ENCODE data around the gene MDFIC. TPM values are rescaled to one million over a fixed set of nuclear protein-coding genes. Genes with fewer than 3 reads are reported as not detected.

The MDFIC gene
- total RNA-seq, 1 donor from 2014 or later, result 172 TPM

- no peaks in the 10 kb centered on the region for H3K9me3 Mint-ChIP-seq
- H3K27ac Mint-ChIP-seq, result no peak overlapping the region
- H3K36me3 Mint-ChIP-seq (ENCODE audit: low read depth), result peaks cover 19% of the 10 kb centered on the region
- peaks cover 18% of the 10 kb centered on the region for H3K4me1 Mint-ChIP-seq
- no peak overlapping the region for H3K4me3 Mint-ChIP-seq
- intact Hi-C loops (cut with micrococcal nuclease), result no loop called here
- no peak for DNase-seq
- no peaks in the 10 kb centered on the region for H3K27me3 Mint-ChIP-seq
Observed at GRCh38 chr7:115024276-115024675, 102.4 kb downstream of the MDFIC start.

GRCh38 chr7:115032715-115033703 lies 111.1 kb downstream of the MDFIC start:
- Mint-ChIP-seq H3K4me1 (peaks cover 13% of the 10 kb centered on the region), H3K36me3 (ENCODE audit: low read depth) (peaks cover 7% of the 10 kb centered on the region), H3K27ac (no peak overlapping the region), H3K27me3 (no peaks in the 10 kb centered on the region), H3K9me3 (peaks cover 8% of the 10 kb centered on the region), H3K4me3 (no peak overlapping the region)
- no peak for DNase-seq
- intact Hi-C loops (cut with micrococcal nuclease), result no loop called here

- Mint-ChIP-seq H3K9me3 (peaks cover 8% of the 10 kb centered on the region), H3K27me3 (no peaks in the 10 kb centered on the region), H3K27ac (no peak overlapping the region), H3K36me3 (ENCODE audit: low read depth) (peaks cover 4% of the 10 kb centered on the region), H3K4me1 (peaks cover 13% of the 10 kb centered on the region), H3K4me3 (no peak overlapping the region)
- no peak for DNase-seq
- intact Hi-C loops (cut with micrococcal nuclease), result no loop called here
Observed at GRCh38 chr7:115033917-115034459, 112.1 kb downstream of the MDFIC start.

GRCh38 chr7:115034515-115034914 lies 112.6 kb downstream of the MDFIC start:
- no peak overlapping the region for H3K27ac Mint-ChIP-seq
- H3K27me3 Mint-ChIP-seq, result no peaks in the 10 kb centered on the region
- H3K4me1 Mint-ChIP-seq, result peaks cover 13% of the 10 kb centered on the region
- no peak for DNase-seq
- H3K9me3 Mint-ChIP-seq, result peaks cover 12% of the 10 kb centered on the region
- peaks cover 4% of the 10 kb centered on the region for H3K36me3 Mint-ChIP-seq (ENCODE audit: low read depth)
- H3K4me3 Mint-ChIP-seq, result no peak overlapping the region
- intact Hi-C loops (cut with micrococcal nuclease), result no loop called here

GRCh38 chr7:115037128-115037802 lies 115.4 kb downstream of the MDFIC start:
- peak overlapping the region; percentile 34 for H3K27ac Mint-ChIP-seq
- intact Hi-C loops (cut with micrococcal nuclease), result no loop called here

GRCh38 chr7:115038158-115038557 lies 116.3 kb downstream of the MDFIC start:
- peaks cover 4% of the 10 kb centered on the region for H3K36me3 Mint-ChIP-seq (ENCODE audit: low read depth)
- peaks cover 4% of the 10 kb centered on the region for H3K27me3 Mint-ChIP-seq
- H3K4me1 Mint-ChIP-seq, result peaks cover 13% of the 10 kb centered on the region
- H3K27ac Mint-ChIP-seq, result no peak overlapping the region
- intact Hi-C loops (cut with micrococcal nuclease), result no loop called here
- peaks cover 12% of the 10 kb centered on the region for H3K9me3 Mint-ChIP-seq
- DNase-seq, result no peak
- H3K4me3 Mint-ChIP-seq, result no peak overlapping the region

More at GRCh38 chr7:115037128-115037802, 115.4 kb downstream of the MDFIC start:
- no peaks in the 10 kb centered on the region for H3K27me3 Mint-ChIP-seq
- peaks cover 12% of the 10 kb centered on the region for H3K9me3 Mint-ChIP-seq
- peak overlapping the region; percentile 43 for H3K4me3 Mint-ChIP-seq
- H3K36me3 Mint-ChIP-seq (ENCODE audit: low read depth), result peaks cover 4% of the 10 kb centered on the region
- no peak for DNase-seq
- H3K4me1 Mint-ChIP-seq, result peaks cover 13% of the 10 kb centered on the region

GRCh38 chr7:115040057-115040456 lies 118.2 kb downstream of the MDFIC start:
- intact Hi-C loops (cut with micrococcal nuclease), result no loop called here
- DNase-seq, result no peak
- Mint-ChIP-seq H3K9me3 (peaks cover 12% of the 10 kb centered on the region), H3K36me3 (ENCODE audit: low read depth) (peaks cover 4% of the 10 kb centered on the region), H3K4me3 (no peak overlapping the region), H3K27me3 (peaks cover 5% of the 10 kb centered on the region), H3K4me1 (peaks cover 13% of the 10 kb centered on the region), H3K27ac (no peak overlapping the region)

- no peak for DNase-seq
- Mint-ChIP-seq H3K27me3 (peaks cover 5% of the 10 kb centered on the region), H3K9me3 (peaks cover 12% of the 10 kb centered on the region), H3K4me1 (peaks cover 13% of the 10 kb centered on the region), H3K36me3 (ENCODE audit: low read depth) (peaks cover 4% of the 10 kb centered on the region), H3K4me3 (no peak overlapping the region), H3K27ac (no peak overlapping the region)
- intact Hi-C loops (cut with micrococcal nuclease), result no loop called here
Observed at GRCh38 chr7:115040495-115040894, 118.6 kb downstream of the MDFIC start.

- peaks cover 8% of the 10 kb centered on the region for H3K9me3 Mint-ChIP-seq
Observed at GRCh38 chr7:115042596-115042995, 120.7 kb downstream of the MDFIC start.

GRCh38 chr7:115043605-115044004 lies 121.7 kb downstream of the MDFIC start:
- DNase-seq, result no peak
- Mint-ChIP-seq H3K4me3 (no peak overlapping the region), H3K36me3 (ENCODE audit: low read depth) (no peaks in the 10 kb centered on the region), H3K4me1 (no peaks in the 10 kb centered on the region), H3K27ac (no peak overlapping the region), H3K27me3 (peaks cover 7% of the 10 kb centered on the region), H3K9me3 (peaks cover 4% of the 10 kb centered on the region)
- intact Hi-C loops (cut with micrococcal nuclease), result no loop called here

More at GRCh38 chr7:115042596-115042995, 120.7 kb downstream of the MDFIC start:
- DNase-seq, result no peak
- H3K36me3 Mint-ChIP-seq (ENCODE audit: low read depth), result peaks cover 2% of the 10 kb centered on the region
- intact Hi-C loops (cut with micrococcal nuclease), result no loop called here
- H3K27me3 Mint-ChIP-seq, result peaks cover 7% of the 10 kb centered on the region
- H3K27ac Mint-ChIP-seq, result no peak overlapping the region
- H3K4me3 Mint-ChIP-seq, result no peak overlapping the region
- H3K4me1 Mint-ChIP-seq, result peaks cover 3% of the 10 kb centered on the region

- intact Hi-C loops (cut with micrococcal nuclease), result no loop called here
- no peak overlapping the region for H3K27ac Mint-ChIP-seq
- no peak overlapping the region for H3K4me3 Mint-ChIP-seq
- H3K4me1 Mint-ChIP-seq, result no peaks in the 10 kb centered on the region
- peaks cover 7% of the 10 kb centered on the region for H3K27me3 Mint-ChIP-seq
- DNase-seq, result no peak
- H3K36me3 Mint-ChIP-seq (ENCODE audit: low read depth), result no peaks in the 10 kb centered on the region
- H3K9me3 Mint-ChIP-seq, result peaks cover 2% of the 10 kb centered on the region
Observed at GRCh38 chr7:115044224-115044623, 122.3 kb downstream of the MDFIC start.

- Mint-ChIP-seq H3K36me3 (ENCODE audit: low read depth) (no peaks in the 10 kb centered on the region), H3K4me3 (no peak overlapping the region), H3K4me1 (no peaks in the 10 kb centered on the region), H3K27ac (no peak overlapping the region), H3K27me3 (peaks cover 13% of the 10 kb centered on the region), H3K9me3 (peaks cover 12% of the 10 kb centered on the region)
- no peak for DNase-seq
- intact Hi-C loops (cut with micrococcal nuclease), result no loop called here
Observed at GRCh38 chr7:115047958-115048720, 126.2 kb downstream of the MDFIC start.

- H3K27me3 Mint-ChIP-seq, result peaks cover 11% of the 10 kb centered on the region
- H3K27ac Mint-ChIP-seq, result no peak overlapping the region
- no peaks in the 10 kb centered on the region for H3K36me3 Mint-ChIP-seq (ENCODE audit: low read depth)
- intact Hi-C loops (cut with micrococcal nuclease), result no loop called here
- H3K4me1 Mint-ChIP-seq, result peaks cover 2% of the 10 kb centered on the region
- H3K9me3 Mint-ChIP-seq, result peaks cover 15% of the 10 kb centered on the region
- DNase-seq, result no peak
- no peak overlapping the region for H3K4me3 Mint-ChIP-seq
Observed at GRCh38 chr7:115052706-115053105, 130.8 kb downstream of the MDFIC start.
